Measurements from ENCODE around the gene RABGAP1. TPM values are rescaled to one million over a fixed set of nuclear protein-coding genes. Genes with fewer than 3 reads are reported as not detected.
"Not testable (repeated sequence)": the region's sequence is repeated elsewhere in the genome, so short reads cannot be mapped to it uniquely, and the experiment has no call there.

RABGAP1 gene
- total RNA-seq: 62.0 TPM
- long read RNA-seq, full-length matches to known transcripts: 18 of 71 reads
- long read RNA-seq, partial matches to known transcripts: 17 of 71 reads
- long read RNA-seq, other reads (novel, unspliced or antisense): 36 of 71 reads

DNA sequence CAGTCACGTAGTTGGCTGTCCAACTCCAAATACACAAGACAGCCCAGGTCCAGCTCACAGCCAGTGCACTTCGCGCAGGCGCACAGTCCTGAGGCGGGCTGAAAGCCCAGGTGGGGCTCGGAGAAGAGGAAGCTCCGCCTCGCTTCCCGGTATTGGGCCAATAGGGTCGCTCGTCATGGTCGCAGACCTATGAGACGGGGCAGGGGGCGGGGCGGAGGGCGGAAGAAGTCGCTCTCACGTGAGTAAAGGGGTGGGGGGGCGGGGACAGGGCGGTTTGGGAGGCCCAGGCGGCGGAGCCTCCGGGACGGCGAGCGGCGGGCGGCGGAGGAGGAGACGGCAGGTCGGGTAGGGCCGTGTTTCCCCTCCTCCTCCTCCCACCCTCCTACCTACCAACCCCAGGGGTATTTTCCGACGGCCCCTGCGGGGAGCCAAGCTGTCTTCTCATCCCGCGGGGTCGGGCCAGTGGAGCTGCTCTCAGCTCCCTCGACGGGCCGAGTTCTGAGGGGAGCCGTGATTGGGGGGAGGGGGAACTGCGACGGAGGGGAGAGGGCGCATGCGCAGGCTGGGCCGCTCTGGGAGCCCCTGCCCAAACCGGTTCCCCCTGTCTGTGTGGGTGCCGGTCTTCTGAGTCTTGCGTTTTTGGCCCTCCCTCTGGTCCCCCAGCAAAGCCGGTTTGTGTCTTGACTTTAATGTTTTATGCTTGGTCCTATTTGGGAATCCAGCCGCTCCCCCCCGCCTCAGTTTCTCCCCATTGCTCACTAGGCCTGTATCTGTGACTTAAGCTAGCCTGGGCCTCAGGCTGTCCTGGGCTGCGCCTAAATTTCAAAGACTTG, at the start of gene RABGAP1:
TSS of gene RABGAP1 (plus strand) at position 272 of the 833 bp plus-strand sequence. CDS start 16,040 bp downstream, outside the sequence.
- Histone ChIP-seq H3K9me3 (no peaks in the 10 kb centered on the region), H3K36me3 (peaks cover 32% of the 10 kb centered on the region), H3K4me3 (peak within 1 kb of the TSS; percentile 80), H3K27ac (peak within 1 kb of the TSS; percentile 83), H3K27me3 (ENCODE audit: low read depth) (no peaks in the 10 kb centered on the region), H3K4me1 (peaks cover 40% of the 10 kb centered on the region)
- ATAC-seq: peak; percentile 99 to 100
- intact Hi-C loops (cut with DNase I): no loop called here
- TF ChIP-seq CTCF (IDR thresholded peaks at IDR 0.05): no peak
- DNase-seq: peak; percentile 100

- H3K36me3 ChIP-seq: peaks cover 39% of the 10 kb centered on the region
- no peaks in the 10 kb centered on the region for H3K27me3 ChIP-seq (ENCODE audit: low read depth)
- ATAC-seq: no peak
- TF ChIP-seq CTCF (IDR thresholded peaks at IDR 0.05): no peak
- peaks cover 39% of the 10 kb centered on the region for H3K4me1 ChIP-seq
- no peak overlapping the region for H3K4me3 ChIP-seq
- intact Hi-C loops (cut with DNase I): no loop called here
- H3K27ac ChIP-seq: no peak overlapping the region
- no peaks in the 10 kb centered on the region for H3K9me3 ChIP-seq
- DNase-seq: no peak
Observed at GRCh38 chr9:122897969-122898368, 42.9 kb upstream of the RABGAP1 start.

GRCh38 chr9:122900791-122901190, 40.0 kb upstream of the RABGAP1 start:
- Histone ChIP-seq H3K4me1 (peaks cover 53% of the 10 kb centered on the region), H3K4me3 (no peak overlapping the region), H3K9me3 (no peaks in the 10 kb centered on the region), H3K27me3 (ENCODE audit: low read depth) (no peaks in the 10 kb centered on the region), H3K27ac (peak overlapping the region; percentile 2), H3K36me3 (peaks cover 11% of the 10 kb centered on the region)
- intact Hi-C loops (cut with DNase I): no loop called here
- DNase-seq (no peak), ATAC-seq (no peak)
- no peak for TF ChIP-seq CTCF (IDR thresholded peaks at IDR 0.05)

GRCh38 chr9:122904466-122904822, 36.4 kb upstream of the RABGAP1 start:
- ATAC-seq: peak; percentile 59 to 65
- intact Hi-C loops (cut with DNase I): no loop called here
- Histone ChIP-seq H3K4me1 (peaks cover 48% of the 10 kb centered on the region), H3K4me3 (peak overlapping the region; percentile 93), H3K36me3 (peaks cover 12% of the 10 kb centered on the region), H3K27me3 (ENCODE audit: low read depth) (no peaks in the 10 kb centered on the region), H3K27ac (peak overlapping the region; percentile 95), H3K9me3 (no peaks in the 10 kb centered on the region)
- TF ChIP-seq CTCF (IDR thresholded peaks at IDR 0.05): no peak
- peak; percentile 55 for DNase-seq

DNA sequence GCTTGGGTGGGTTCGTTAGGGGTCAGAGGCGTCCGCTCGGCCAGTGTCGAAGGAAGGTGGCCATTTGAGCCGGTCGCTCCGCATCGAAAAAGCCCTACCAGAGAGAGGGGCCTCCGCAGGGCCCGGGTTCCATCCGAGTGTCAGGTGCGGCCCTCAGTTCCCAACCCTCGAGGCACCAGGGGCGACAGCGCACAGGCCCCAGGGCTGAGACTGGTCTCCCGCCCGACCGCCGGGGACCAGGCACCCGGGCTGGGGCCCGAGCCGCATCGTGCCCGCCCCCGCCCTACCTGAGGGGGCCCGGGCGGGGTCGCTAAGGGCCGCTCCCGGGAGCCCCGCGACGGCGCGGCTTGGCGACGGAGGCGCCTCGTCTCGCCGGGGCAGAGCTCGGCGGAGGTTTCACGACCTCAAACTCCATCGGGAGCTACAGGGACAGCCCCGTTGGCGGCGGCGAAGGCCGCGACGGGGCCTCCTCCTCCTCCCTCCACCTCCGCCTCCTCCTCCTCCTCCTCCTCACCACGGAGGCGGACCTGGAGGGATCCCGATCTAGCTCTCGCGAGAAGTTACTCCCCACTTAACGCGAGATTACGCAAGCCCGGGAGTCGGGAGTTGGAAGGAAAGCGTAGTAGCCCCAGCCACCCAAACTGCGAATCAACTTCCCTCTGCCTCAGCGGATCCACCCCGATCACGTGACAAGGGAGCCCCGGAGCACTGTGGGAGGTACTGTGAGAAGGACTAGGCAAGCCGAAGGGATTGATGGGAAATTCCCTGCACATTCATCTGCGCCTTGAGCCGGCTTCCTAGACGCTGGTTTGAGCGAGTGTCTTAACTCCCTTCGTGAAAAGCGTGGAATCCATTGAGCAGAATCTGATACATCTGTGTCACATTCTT, 35.8 kb upstream of the RABGAP1 start, which contains the start of gene RC3H2:
TSS of gene RC3H2 (minus strand) at position 537 of the 888 bp plus-strand sequence. CDS start 7,850 bp downstream, outside the sequence.
- H3K36me3 ChIP-seq: peaks cover 18% of the 10 kb centered on the region
- no peak for TF ChIP-seq CTCF (IDR thresholded peaks at IDR 0.05)
- H3K27me3 ChIP-seq (ENCODE audit: low read depth): no peaks in the 10 kb centered on the region
- H3K4me1 ChIP-seq: peaks cover 42% of the 10 kb centered on the region
- peak within 1 kb of the TSS; percentile 93 for H3K4me3 ChIP-seq
- ATAC-seq (peak; percentile 98 to 99), DNase-seq (peak; percentile 98)
- H3K27ac ChIP-seq: peak within 1 kb of the TSS; percentile 95
- H3K9me3 ChIP-seq: no peaks in the 10 kb centered on the region
- intact Hi-C loops (cut with DNase I): no loop called here

DNA sequence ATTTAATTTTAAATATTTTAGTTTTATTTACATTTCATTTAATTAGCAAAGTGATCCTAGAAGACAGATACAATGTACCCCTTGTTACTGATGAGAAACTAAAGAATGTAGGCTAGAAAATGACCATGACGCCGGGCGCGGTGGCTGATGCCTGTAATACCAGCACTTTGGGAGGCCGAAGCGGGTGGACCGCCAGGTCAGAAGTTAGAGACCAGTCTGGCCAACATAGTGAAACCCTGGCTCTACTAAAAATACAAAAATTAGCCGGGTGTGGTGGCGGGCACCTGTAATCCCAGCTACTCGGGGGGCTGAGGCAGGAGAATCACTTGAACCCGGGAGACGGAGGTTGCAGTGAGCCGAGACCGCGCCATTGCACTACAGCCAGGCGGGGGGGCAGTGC, 34.7 kb upstream of the RABGAP1 start:
- not testable (repeated sequence) for DNase-seq, ATAC-seq
- peaks cover 32% of the 10 kb centered on the region for H3K4me1 ChIP-seq

More for the DNA sequence above, 34.7 kb upstream of the RABGAP1 start:
- H3K27ac ChIP-seq; H3K4me3 ChIP-seq; H3K9me3 ChIP-seq; H3K27me3 ChIP-seq (ENCODE audit: low read depth); intact Hi-C loops (cut with DNase I): not testable (repeated sequence)
- H3K36me3 ChIP-seq: peaks cover 29% of the 10 kb centered on the region
